ENCODE data around the gene BIK. TPM values are rescaled to one million over a fixed set of nuclear protein-coding genes. Genes with fewer than 3 reads are reported as not detected.

The BIK gene
- total RNA-seq, 4 donors from 2014 or later: 6.1 to 11.3 (median 7.3) TPM

GRCh38 chr22:43079742-43080141 lies 30.8 kb upstream of the BIK start:
- Histone ChIP-seq H3K9me3 (no peaks in the 10 kb centered on the region), H3K4me3 (no peak overlapping the region), H3K36me3 (no peaks in the 10 kb centered on the region), H3K27me3 (no peaks in the 10 kb centered on the region), H3K4me1 (no peaks in the 10 kb centered on the region), H3K27ac (no peak overlapping the region)
- WGBS: 95% methylated on average over 14 of the region's 14 CpGs
- no peak for DNase-seq (ENCODE audit: low spot score in 2 of 2)
- TF ChIP-seq POLR2AphosphoS5 (IDR thresholded peaks at IDR 0.05): no peak
- no peak for TF ChIP-seq CTCF (IDR thresholded peaks at IDR 0.05)
- TF ChIP-seq POLR2A (IDR thresholded peaks at IDR 0.05): no peak
- TF ChIP-seq EP300 (IDR thresholded peaks at IDR 0.05): no peak

- DNase-seq (ENCODE audit: low spot score in 2 of 2): no peak
- Histone ChIP-seq H3K36me3 (no peaks in the 10 kb centered on the region), H3K4me1 (no peaks in the 10 kb centered on the region), H3K27me3 (no peaks in the 10 kb centered on the region), H3K27ac (no peak overlapping the region), H3K9me3 (no peaks in the 10 kb centered on the region), H3K4me3 (no peak overlapping the region)
- WGBS: 57% methylated on average over 2 of the region's 2 CpGs
- TF ChIP-seq EP300 (IDR thresholded peaks at IDR 0.05) (no peak), POLR2A (IDR thresholded peaks at IDR 0.05) (no peak), CTCF (IDR thresholded peaks at IDR 0.05) (no peak), POLR2AphosphoS5 (IDR thresholded peaks at IDR 0.05) (no peak)
Observed at GRCh38 chr22:43080616-43081015, 29.9 kb upstream of the BIK start.

GRCh38 chr22:43081968-43082367 lies 28.6 kb upstream of the BIK start:
- no peaks in the 10 kb centered on the region for H3K4me1 ChIP-seq
- 68% methylated on average over 4 of the region's 4 CpGs for WGBS
- TF ChIP-seq CTCF (IDR thresholded peaks at IDR 0.05): no peak
- TF ChIP-seq POLR2A (IDR thresholded peaks at IDR 0.05): no peak
- TF ChIP-seq POLR2AphosphoS5 (IDR thresholded peaks at IDR 0.05): no peak
- no peak for TF ChIP-seq EP300 (IDR thresholded peaks at IDR 0.05)
- no peak overlapping the region for H3K4me3 ChIP-seq
- H3K9me3 ChIP-seq: no peaks in the 10 kb centered on the region
- H3K36me3 ChIP-seq: no peaks in the 10 kb centered on the region
- H3K27ac ChIP-seq: no peak overlapping the region
- H3K27me3 ChIP-seq: no peaks in the 10 kb centered on the region
- no peak for DNase-seq (ENCODE audit: low spot score in 2 of 2)

GRCh38 chr22:43085658-43086606 lies 24.6 kb upstream of the BIK start:
- Histone ChIP-seq H3K4me1 (peaks cover 16% of the 10 kb centered on the region), H3K36me3 (no peaks in the 10 kb centered on the region), H3K27ac (no peak overlapping the region), H3K27me3 (no peaks in the 10 kb centered on the region), H3K9me3 (no peaks in the 10 kb centered on the region), H3K4me3 (no peak overlapping the region)
- TF ChIP-seq CTCF (IDR thresholded peaks at IDR 0.05): no peak
- TF ChIP-seq EP300 (IDR thresholded peaks at IDR 0.05): no peak
- DNase-seq (ENCODE audit: low spot score in 2 of 2): no peak
- WGBS: 67% methylated on average over 19 of the region's 19 CpGs

GRCh38 chr22:43088627-43088983 lies 21.9 kb upstream of the BIK start:
- no peak for TF ChIP-seq POLR2A (IDR thresholded peaks at IDR 0.05)
- no peak for TF ChIP-seq EP300 (IDR thresholded peaks at IDR 0.05)
- TF ChIP-seq POLR2AphosphoS5 (IDR thresholded peaks at IDR 0.05): no peak
- no peak for TF ChIP-seq CTCF (IDR thresholded peaks at IDR 0.05)
- H3K27ac ChIP-seq: peak overlapping the region; percentile 63
- H3K9me3 ChIP-seq: no peaks in the 10 kb centered on the region
- no peak for DNase-seq (ENCODE audit: low spot score in 2 of 2)
- H3K27me3 ChIP-seq: no peaks in the 10 kb centered on the region
- H3K4me3 ChIP-seq: peak overlapping the region; percentile 62
- H3K36me3 ChIP-seq: no peaks in the 10 kb centered on the region
- 51% methylated on average over 9 of the region's 9 CpGs for WGBS
- peaks cover 16% of the 10 kb centered on the region for H3K4me1 ChIP-seq
